HTR-8/SVneo (cell line): ENCODE measurements around the gene NIPAL1.
"Not testable (repeated sequence)": the region's sequence is repeated elsewhere in the genome, so short reads cannot be mapped to it uniquely, and the experiment has no call there.

Source experiments
- DNase-seq: peaks from one replicate; pipeline ENCODE4 v3.0.0; 2011; ENCODE audit warnings: low spot score, mixed read lengths; ENCODE audit not compliant: insufficient read length
- FAIRE-seq: peaks from 2 replicates; lab custom pipeline; 2011; peaks lifted over from hg19 to GRCh38; lab: Jason Lieb, UNC

Gene NIPAL1

GRCh38 chr4:48016141-48017107 lies at the start of gene NIPAL1, which contains the start of gene CNGA1:
Gene NIPAL1 (plus strand): TSS chr4:48016772. CDS start chr4:48016840, 68 bp downstream.
Gene CNGA1 (minus strand): TSS chr4:48016681. CDS start chr4:47952689, 63,992 bp downstream.
- DNase-seq (peak; percentile 81), FAIRE-seq (peak; percentile 44)

- DNase-seq: no peak
- FAIRE-seq: no peak
These were observed 47.7 kb upstream of the NIPAL1 start for GRCh38 chr4:47968847-47969246.

- no peak for DNase-seq
- FAIRE-seq: no peak
These were observed 44.4 kb upstream of the NIPAL1 start for GRCh38 chr4:47972181-47972580.

- FAIRE-seq: no peak
- DNase-seq: no peak
These were observed 43.9 kb upstream of the NIPAL1 start for GRCh38 chr4:47972721-47973120.

- no peak for FAIRE-seq
- no peak for DNase-seq
These were observed 42.0 kb upstream of the NIPAL1 start for GRCh38 chr4:47974566-47974965.

- DNase-seq (no peak), FAIRE-seq (no peak)
These were observed 26.4 kb upstream of the NIPAL1 start for GRCh38 chr4:47990145-47990544.

- DNase-seq, FAIRE-seq: not testable (repeated sequence)
These were observed 24.1 kb upstream of the NIPAL1 start for GRCh38 chr4:47992475-47992874.

GRCh38 chr4:47996021-47996420 lies 20.6 kb upstream of the NIPAL1 start:
- FAIRE-seq (no peak), DNase-seq (no peak)

- FAIRE-seq: no peak
- no peak for DNase-seq
These were observed 14.3 kb upstream of the NIPAL1 start for GRCh38 chr4:48002267-48002666.

GRCh38 chr4:48003568-48003967 lies 13.0 kb upstream of the NIPAL1 start:
- DNase-seq, FAIRE-seq: not testable (repeated sequence)

GRCh38 chr4:48005781-48006180 lies 10.8 kb upstream of the NIPAL1 start:
- FAIRE-seq (no peak), DNase-seq (no peak)

GRCh38 chr4:48008021-48008596 lies 8.5 kb upstream of the NIPAL1 start:
- FAIRE-seq (no peak), DNase-seq (no peak)

GRCh38 chr4:48010906-48011305 lies 5.7 kb upstream of the NIPAL1 start:
- not testable (repeated sequence) for DNase-seq, FAIRE-seq

- DNase-seq: no peak
- no peak for FAIRE-seq
These were observed 4.8 kb upstream of the NIPAL1 start for GRCh38 chr4:48011722-48012121.

- no peak for DNase-seq
- no peak for FAIRE-seq
These were observed 3.7 kb upstream of the NIPAL1 start for GRCh38 chr4:48012824-48013223.

- DNase-seq: no peak
- FAIRE-seq: no peak
These were observed 1.4 kb upstream of the NIPAL1 start for GRCh38 chr4:48015216-48015615.

GRCh38 chr4:48015678-48016077 lies 894 bp upstream of the NIPAL1 start:
- FAIRE-seq: no peak

GRCh38 chr4:48017108-48017571 lies 568 bp downstream of the NIPAL1 start:
- DNase-seq (peak; percentile 77), FAIRE-seq (peak; percentile 46)

More at GRCh38 chr4:48015678-48016077, 894 bp upstream of the NIPAL1 start:
- DNase-seq: no peak

GRCh38 chr4:48018112-48018511 lies 1.5 kb downstream of the NIPAL1 start:
- no peak for FAIRE-seq
- DNase-seq: no peak

- DNase-seq: no peak
- FAIRE-seq: no peak
These were observed 4.5 kb downstream of the NIPAL1 start for GRCh38 chr4:48021100-48021499.

GRCh38 chr4:48022192-48022799 lies 5.7 kb downstream of the NIPAL1 start:
- no peak for DNase-seq
- FAIRE-seq: no peak
